Thyroid gland (tissue), 4 donors: ENCODE data around the gene PRDM4. TPM values are rescaled to one million over a fixed set of nuclear protein-coding genes. Genes with fewer than 3 reads are reported as not detected.
A peak's percentile ranks its signal among the peaks of the same experiment; 100 is the strongest.

Experiments used
- DNase-seq, 2 donors: peaks; one replicate each; pipeline ENCODE4 v3.0.0-alpha.2; 2019
- H3K27ac ChIP-seq, 3 donors: fragments of 200-600 bp; sonication (generic); 1 replicate in 2 of 3; 2 replicates in 1 of 3; pipeline ENCODE4 v1.5.1; 2016 to 2019; ENCODE audit warnings: mild to moderate bottlenecking in 1 of 3, moderate library complexity in 1 of 3
- H3K27me3 ChIP-seq: fragments of 200-600 bp; sonication (generic); one replicate; pipeline ENCODE4 v1.5.1; 2019
- H3K36me3 ChIP-seq, 2 donors: fragments of 200-600 bp; sonication (generic); one replicate each; pipeline ENCODE4 v1.5.1; 2016 to 2019
- H3K4me1 ChIP-seq, 2 donors: fragments of 200-600 bp; sonication (generic); one replicate each; pipeline ENCODE4 v1.5.1; 2017 to 2019
- H3K4me3 ChIP-seq, 3 donors: fragments of 200-600 bp; sonication (generic); replicated peaks in 1 of 3; 1 replicate in 2 of 3; 2 replicates in 1 of 3; pipeline ENCODE4 v1.5.1; 2016; ENCODE audit warnings: mild to moderate bottlenecking in 1 of 3
- H3K9me3 ChIP-seq: fragments of 200-600 bp; sonication (generic); one replicate; pipeline ENCODE4 v1.5.1; 2017
- CTCF ChIP-seq, 6 experiments: fragments of 200-600 bp in 3 of 6; fragments of 450-650 bp in 3 of 6; sonication (generic) in 3 of 6; IDR thresholded peaks; one replicate each; pipeline ENCODE4 v1.5.1; 2016 to 2019; ENCODE audit warnings: antibody characterized with exemption in 6 of 6, mild to moderate bottlenecking in 2 of 6, inconsistent platforms in 1 of 6, moderate library complexity in 1 of 6
- POLR2A ChIP-seq, 2 donors: fragments of 450-650 bp; IDR thresholded peaks; one replicate each; pipeline ENCODE4 v1.6.1; 2017; ENCODE audit warnings: antibody characterized with exemption in 2 of 2, mild to moderate bottlenecking in 2 of 2, moderate library complexity in 1 of 2
- WGBS, 2 donors: methylation state at CpG; one replicate each; pipeline ENCODE4 v1.1.5; 2017; 5-methylcytosine and 5-hydroxymethylcytosine counted together
- intact Hi-C: fragments of 100-400 bp; cut with DNase I; formaldehyde crosslinking; loops from one replicate; pipeline ENCODE4 v1.15.1; 2023
- total RNA-seq, 4 donors: library from RNA; depleted of rRNA; stranded (reverse); fragments of >200 nt; gene quantifications; one replicate each; pipeline ENCODE4 v1.2.3, GENCODE V29; 2016

Gene PRDM4
- total RNA-seq, 4 donors from 2014 or later: 23.7 to 38.7 (median 25.1) TPM

- peaks cover 0 to 1% of the 10 kb centered on the region in 2 donors for H3K36me3 ChIP-seq
- intact Hi-C loops: loop anchor here (5.0 kb wide), 1 partner anchor 74 kb away; the partner anchor contains the start of gene PWP1
- DNase-seq: peak in 1 of 2 donors; percentile 9
Observed at GRCh38 chr12:107761502-107761904, 566 bp upstream of the PRDM4 start.

GRCh38 chr12:107760207-107760808 lies 629 bp downstream of the PRDM4 start:
- 8 to 11% methylated on average over 7 to 9 of the region's 30 CpGs for WGBS, 2 donors
- Histone ChIP-seq H3K27ac (peak overlapping the region in 1 of 3 donors; percentile 67), H3K4me1 (peaks cover 19% of the 10 kb centered on the region in 2 donors), H3K9me3 (no peaks in the 10 kb centered on the region), H3K4me3 (peak overlapping the region; percentile 67 to 78 (median 71)), H3K27me3 (no peaks in the 10 kb centered on the region), H3K36me3 (peaks cover 10 to 13% of the 10 kb centered on the region in 2 donors)
- intact Hi-C loops: loop anchor here (5.0 kb wide), 1 partner anchor 73 kb away; the partner anchor contains the start of gene PWP1
- TF ChIP-seq POLR2A (IDR thresholded peaks at IDR 0.05): no peak
- TF ChIP-seq CTCF (IDR thresholded peaks at IDR 0.05): no peak
- peak; percentile 10 to 31 for DNase-seq

More at GRCh38 chr12:107761502-107761904, 566 bp upstream of the PRDM4 start:
- Histone ChIP-seq H3K9me3 (no peaks in the 10 kb centered on the region), H3K4me1 (peaks cover 19% of the 10 kb centered on the region in 2 donors), H3K27ac (peak overlapping the region in 2 of 3 donors; percentile 51 to 66), H3K27me3 (no peaks in the 10 kb centered on the region), H3K4me3 (peak overlapping the region; percentile 14 to 81 (median 67))
- 1 to 6% methylated on average over 12 of the region's 12 CpGs for WGBS, 2 donors
- TF ChIP-seq CTCF (IDR thresholded peaks at IDR 0.05) (no peak), POLR2A (IDR thresholded peaks at IDR 0.05) (no peak)

- DNase-seq: no peak
- no peak overlapping the region for H3K4me3 ChIP-seq
Observed at GRCh38 chr12:107759410-107759809, 1.5 kb downstream of the PRDM4 start.

GRCh38 chr12:107749083-107749482 lies 11.9 kb downstream of the PRDM4 start:
- intact Hi-C loops: no loop called here
- DNase-seq: no peak
- H3K36me3 ChIP-seq: peaks cover 43 to 55% of the 10 kb centered on the region in 2 donors
- H3K27ac ChIP-seq: no peak overlapping the region
- no peaks in the 10 kb centered on the region for H3K9me3 ChIP-seq
- no peak overlapping the region for H3K4me3 ChIP-seq
- TF ChIP-seq POLR2A (IDR thresholded peaks at IDR 0.05) (no peak), CTCF (IDR thresholded peaks at IDR 0.05) (no peak)
- 92 to 94% methylated on average over 1 of the region's 1 CpG for WGBS, 2 donors
- H3K27me3 ChIP-seq: no peaks in the 10 kb centered on the region
- H3K4me1 ChIP-seq: peaks cover 6 to 8% of the 10 kb centered on the region in 2 donors

More at GRCh38 chr12:107759410-107759809, 1.5 kb downstream of the PRDM4 start:
- Histone ChIP-seq H3K36me3 (peaks cover 17 to 19% of the 10 kb centered on the region in 2 donors), H3K4me1 (peaks cover 19% of the 10 kb centered on the region in 2 donors), H3K27ac (no peak overlapping the region), H3K27me3 (no peaks in the 10 kb centered on the region), H3K9me3 (no peaks in the 10 kb centered on the region)
- 47% methylated on average over 3 of the region's 3 CpGs for WGBS, 2 donors
- intact Hi-C loops: no loop called here
- no peak for TF ChIP-seq POLR2A (IDR thresholded peaks at IDR 0.05)
- TF ChIP-seq CTCF (IDR thresholded peaks at IDR 0.05): no peak

- intact Hi-C loops: no loop called here
- no peak for DNase-seq
- WGBS, 2 donors: 72 to 80% methylated on average over 6 of the region's 6 CpGs
- peaks cover 6 to 8% of the 10 kb centered on the region in 2 donors for H3K4me1 ChIP-seq
- H3K27me3 ChIP-seq: no peaks in the 10 kb centered on the region
- H3K9me3 ChIP-seq: no peaks in the 10 kb centered on the region
- TF ChIP-seq CTCF (IDR thresholded peaks at IDR 0.05) (no peak), POLR2A (IDR thresholded peaks at IDR 0.05) (no peak)
- H3K4me3 ChIP-seq: no peak overlapping the region
- H3K36me3 ChIP-seq: peaks cover 43 to 57% of the 10 kb centered on the region in 2 donors
- H3K27ac ChIP-seq: no peak overlapping the region
Observed at GRCh38 chr12:107748472-107748871, 12.5 kb downstream of the PRDM4 start.
